Activated CD4-positive, alpha-beta T cell treated with anti-CD3 and anti-CD28 coated beads, Interleukin-2, amount 50 U/mL, for 48 hours (primary cell): ENCODE results near the gene GTPBP3.

Source experiments
- DNase-seq, 2 experiments: peaks; one replicate each; pipeline ENCODE4 v3.0.0-alpha.2; 2020

Gene GTPBP3

DNA sequence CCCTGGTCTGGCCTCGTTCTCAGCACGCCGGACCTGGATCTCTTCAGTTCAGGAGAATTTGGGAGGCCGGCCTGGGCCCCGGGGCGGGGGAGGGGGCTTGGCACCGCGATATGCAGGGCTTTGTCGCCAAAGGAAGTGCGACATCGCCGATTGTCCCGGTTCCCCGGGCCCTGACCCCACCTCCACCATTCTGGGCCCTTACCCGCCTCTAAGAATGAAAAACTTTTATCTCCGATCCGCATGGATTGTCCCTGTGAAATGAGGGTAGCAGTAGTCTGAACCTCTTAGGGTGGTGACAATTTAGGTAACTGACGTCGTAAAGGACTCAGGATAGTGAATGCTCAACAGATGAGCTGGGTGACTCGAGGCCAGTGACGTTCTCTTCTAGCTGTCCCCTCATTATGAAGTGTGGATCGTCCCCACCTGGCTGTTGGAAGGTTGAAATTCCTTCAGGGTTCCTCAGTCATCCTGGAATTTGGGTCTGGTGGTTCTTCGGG, 27.3 kb upstream of the GTPBP3 start:
- peak in 1 of 2 experiments; percentile 23 for DNase-seq

DNA sequence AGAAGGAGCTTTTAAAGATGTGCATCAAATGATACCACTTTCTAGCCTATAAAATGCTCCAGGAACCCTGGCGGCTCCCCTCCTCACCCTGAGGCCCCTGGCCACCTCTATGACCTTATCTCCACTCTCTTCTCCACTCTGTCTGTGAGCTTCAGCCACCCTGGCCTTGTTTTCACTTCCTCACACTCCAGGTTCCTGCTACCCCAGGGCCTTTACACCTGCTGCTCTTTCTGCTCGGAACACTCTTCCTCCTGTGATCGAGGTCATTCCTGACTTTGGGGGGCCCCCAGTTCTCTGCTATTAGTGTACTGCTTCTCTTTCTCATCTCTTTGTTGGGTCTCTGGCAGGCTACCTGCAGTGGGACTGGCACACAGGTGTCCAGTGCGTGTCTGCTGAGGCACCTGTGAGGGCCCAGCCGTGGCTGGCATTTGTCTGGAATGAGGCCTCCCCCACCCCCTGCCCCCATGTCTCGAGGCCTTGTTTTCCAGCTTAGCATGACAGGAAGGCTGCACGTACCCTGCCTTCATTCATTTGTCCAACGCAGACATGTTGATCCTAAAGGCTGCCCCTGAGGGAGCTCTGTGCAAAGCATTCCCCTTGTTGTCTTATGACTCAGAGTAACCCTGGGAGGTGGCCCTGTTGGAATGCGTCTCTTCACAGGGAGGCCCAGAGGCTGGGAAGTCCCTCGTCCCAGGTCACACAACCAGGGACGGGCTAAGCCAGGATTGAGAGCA, 25.7 kb upstream of the GTPBP3 start:
- no peak for DNase-seq

DNA sequence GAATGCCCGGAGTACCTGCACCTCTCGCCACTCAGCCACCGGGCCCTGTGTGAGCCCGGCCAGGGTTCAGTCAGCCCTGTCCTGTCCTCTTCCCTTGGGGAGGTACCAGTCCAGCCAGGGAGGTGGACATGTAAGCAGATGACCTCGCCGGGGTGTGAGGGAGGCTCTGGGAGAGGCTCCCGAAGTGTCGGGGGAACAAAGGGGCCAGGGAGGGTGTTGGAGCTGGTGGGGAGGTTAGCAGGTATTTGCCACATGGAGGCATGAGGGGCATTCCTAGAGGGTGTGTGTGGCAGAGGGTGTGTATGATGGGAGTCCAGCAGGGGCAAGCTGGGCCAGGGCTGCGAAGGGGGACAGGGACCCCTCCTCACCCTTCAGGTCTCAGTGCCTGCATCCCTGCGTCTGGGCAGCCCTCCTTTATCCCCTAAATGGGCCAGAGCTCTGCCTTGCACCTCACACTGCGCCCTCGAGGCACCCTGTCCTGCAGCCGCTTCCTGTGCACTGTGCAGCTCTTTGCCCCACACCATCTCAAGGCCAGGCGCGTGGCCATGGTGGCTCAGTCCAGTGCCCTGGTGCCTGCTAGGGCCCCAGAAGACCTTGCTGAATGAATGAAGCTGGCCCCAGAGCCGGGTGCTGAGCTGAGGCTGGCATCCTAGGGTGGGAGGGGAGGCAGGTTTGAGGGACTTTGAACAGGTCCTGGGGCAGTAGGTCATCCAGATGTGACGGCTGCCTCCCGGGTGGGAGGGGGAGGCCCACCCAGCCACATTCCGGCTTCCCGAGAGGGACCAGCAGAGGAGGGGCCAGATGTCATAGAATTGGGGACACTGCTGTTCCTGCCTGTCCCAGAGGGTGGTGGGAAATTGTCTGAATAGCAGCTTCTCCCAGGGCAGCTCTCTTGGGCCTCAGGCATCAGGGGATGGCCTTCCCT, 24.9 kb upstream of the GTPBP3 start:
- no peak for DNase-seq

- DNase-seq = no peak
Measured at GRCh38 chr19:17314007-17314593, 23.3 kb upstream of the GTPBP3 start.

DNA sequence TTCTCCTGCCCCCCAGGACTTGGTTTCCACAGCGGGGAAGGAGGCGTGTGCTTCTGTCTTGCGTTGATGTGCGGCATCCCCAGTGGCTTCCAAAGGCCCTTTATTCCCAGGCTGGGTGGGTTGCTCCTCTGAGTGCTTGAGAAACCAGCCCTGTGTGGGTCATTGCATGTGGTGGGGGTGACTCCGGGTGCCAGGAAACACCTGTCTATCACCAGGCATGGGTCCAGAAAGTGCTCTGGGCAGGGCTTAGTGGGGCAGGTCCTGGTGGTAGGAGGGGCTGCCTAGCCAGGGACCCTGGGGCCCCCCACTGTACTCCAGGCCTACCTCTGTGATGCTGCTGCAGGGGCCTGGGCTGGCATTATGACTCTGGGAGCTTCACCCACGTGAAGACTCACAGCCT, 18.4 kb upstream of the GTPBP3 start:
- no peak for DNase-seq

GRCh38 chr19:17319473-17320238, 17.7 kb upstream of the GTPBP3 start:
- DNase-seq = no peak

DNA sequence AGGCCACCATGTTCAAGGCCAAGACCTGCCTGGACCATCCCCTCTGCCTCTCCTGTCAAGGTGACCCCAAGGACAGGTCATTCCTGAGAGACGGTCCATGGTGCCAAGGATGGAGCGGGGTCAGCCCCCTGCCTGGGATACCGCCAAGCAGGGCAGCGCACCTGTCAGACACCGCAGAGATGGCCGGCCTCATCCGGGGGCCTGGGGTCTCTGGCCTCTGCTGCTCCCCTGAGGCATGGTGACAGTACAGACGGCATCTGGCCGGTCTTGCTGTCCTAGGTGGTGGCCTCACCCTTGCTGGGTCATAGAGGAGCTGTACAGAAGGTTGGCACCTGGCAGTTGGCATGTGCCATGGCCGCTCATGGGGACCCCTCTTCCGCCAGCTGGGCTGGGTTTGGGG, 16.9 kb upstream of the GTPBP3 start:
- no peak for DNase-seq

- no peak for DNase-seq
Measured at GRCh38 chr19:17321655-17322489, 15.5 kb upstream of the GTPBP3 start.

GRCh38 chr19:17322854-17323253, 14.5 kb upstream of the GTPBP3 start:
- DNase-seq = no peak

DNA sequence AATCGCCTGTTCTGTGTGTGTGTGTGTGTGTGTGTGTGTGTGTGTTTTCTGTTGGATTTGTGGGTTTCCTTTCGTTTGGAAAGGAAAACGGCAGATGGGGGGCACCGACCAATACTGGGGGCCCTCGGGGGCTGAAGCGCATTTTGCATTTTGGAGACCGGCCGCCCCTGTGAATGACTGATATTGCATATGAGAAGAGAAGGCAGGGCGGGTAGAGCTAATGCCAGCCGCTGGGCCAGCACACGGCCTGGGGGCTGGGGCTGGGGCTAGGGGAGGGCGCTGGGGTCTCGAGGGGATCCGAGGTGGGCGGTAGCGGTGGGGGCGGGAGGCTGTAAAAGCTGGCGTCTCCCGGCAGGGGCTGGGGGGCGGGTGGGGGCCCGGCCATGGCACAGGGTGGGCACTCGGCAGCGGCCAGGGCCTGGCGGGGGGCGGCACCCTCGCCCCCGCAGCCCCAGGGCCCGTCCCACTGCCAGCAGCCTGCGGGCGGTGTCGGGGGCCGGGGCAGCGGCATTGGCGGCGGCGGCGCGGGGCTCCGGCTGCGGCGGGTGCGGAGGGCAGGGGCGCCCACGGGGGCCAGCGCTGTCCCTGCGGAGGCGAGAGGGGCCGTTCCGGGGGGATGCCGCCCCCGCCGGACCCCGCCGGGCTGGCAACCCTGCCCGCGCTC, 13.9 kb upstream of the GTPBP3 start:
- no peak for DNase-seq

GRCh38 chr19:17323964-17324332, 13.4 kb upstream of the GTPBP3 start:
- no peak for DNase-seq

GRCh38 chr19:17324357-17325114, 12.8 kb upstream of the GTPBP3 start:
- no peak for DNase-seq

GRCh38 chr19:17325133-17325532, 12.2 kb upstream of the GTPBP3 start:
- DNase-seq = no peak

DNA sequence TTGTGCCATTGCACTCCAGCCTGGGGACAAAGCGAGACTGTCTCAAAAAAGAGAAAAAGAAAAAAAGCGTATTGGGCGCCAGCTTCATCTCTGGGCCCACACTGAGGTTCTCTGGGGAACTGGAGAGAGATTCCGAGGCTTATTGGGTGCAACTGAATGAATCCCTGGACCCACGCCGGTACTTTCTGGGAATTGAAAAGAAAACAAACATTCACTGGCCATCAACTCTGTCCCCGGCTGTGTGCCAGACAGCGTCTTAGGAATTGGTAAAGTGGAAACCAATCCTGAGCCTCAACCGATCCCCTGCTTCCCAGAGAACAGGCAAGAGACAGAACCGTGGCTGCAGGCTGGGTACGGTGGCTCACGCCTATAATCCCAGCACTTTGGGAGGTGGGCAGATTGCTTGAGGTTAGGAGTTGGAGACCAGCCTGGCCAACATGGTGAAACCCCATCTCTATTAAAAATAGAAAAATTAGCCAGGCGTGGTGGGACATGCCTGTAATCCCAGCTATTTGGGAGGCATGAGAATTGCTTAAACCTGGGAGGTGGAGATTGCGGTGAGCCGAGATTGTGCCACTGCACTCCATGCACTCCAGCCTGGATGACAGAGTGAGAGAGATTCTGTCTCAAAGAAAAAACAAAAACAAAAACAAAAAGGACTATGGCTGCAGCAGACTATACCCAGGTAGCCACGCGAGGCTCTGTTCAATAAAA, 11.3 kb upstream of the GTPBP3 start:
- no peak for DNase-seq

- no peak for DNase-seq
Measured at GRCh38 chr19:17326595-17326966, 10.8 kb upstream of the GTPBP3 start.

GRCh38 chr19:17327068-17327653, 10.2 kb upstream of the GTPBP3 start:
- DNase-seq = no peak

DNA sequence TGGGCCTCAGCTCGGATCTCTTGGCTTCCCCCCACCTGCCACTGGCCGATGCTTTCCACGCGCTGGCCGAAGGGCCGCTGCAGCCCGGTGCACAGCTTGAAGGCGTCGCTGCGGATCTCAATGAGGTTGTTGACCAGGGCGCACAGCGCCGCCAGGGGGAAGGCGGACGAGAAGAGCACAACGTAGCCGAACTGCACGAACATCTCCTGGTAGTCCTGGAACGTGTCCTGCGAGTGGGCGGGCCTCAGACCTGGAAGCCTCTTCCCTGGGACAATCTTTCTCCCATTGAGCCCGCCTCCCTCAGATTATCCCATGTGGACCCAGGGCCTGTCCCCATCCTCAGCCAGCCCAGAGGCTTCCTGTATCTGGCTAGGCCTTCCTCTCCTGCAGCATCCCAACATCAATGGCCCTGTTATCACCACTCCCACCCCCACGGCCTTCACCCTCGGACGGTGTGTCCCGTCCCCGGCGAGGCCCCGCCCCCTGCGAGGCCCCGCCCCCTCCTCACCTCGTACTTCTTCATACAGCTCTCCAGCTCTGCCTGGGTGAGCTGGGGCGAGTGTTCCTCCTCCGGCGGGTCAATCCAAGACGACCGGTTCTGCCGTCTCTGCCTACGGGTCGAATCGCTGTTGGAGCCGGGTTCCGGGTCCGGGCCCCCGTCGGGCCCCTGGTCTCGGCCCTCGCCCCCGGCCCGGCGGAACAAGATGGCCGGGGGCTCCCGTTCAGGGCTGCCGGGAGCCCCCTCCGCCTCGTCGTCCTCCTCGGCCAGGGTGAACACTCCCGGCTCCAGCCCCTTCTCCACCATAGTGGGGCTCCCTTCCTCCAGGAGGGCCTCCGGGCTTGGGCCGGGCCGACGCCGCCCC, 9.5 kb upstream of the GTPBP3 start:
- peak; percentile 62 to 63 for DNase-seq
